HK-2 (cell line): ENCODE results near the gene CELA3A.

Source experiments
- DNase-seq: peaks from one replicate; pipeline ENCODE4 v3.0.0-alpha.2; 2018; ENCODE audit not compliant: unreplicated experiment

The CELA3A gene

GRCh38 chr1:22050330-22050729 lies 48.9 kb downstream of the CELA3A start:
- no peak for DNase-seq

GRCh38 chr1:22051607-22052114 lies 50.2 kb downstream of the CELA3A start:
- DNase-seq: no peak

- DNase-seq: peak; percentile 97
Observed at GRCh38 chr1:22052115-22053016, 50.9 kb downstream of the CELA3A start, which contains the start of gene CDC42. TSS of gene CDC42 (plus strand) at chr1:22052709. CDS start at chr1:22078479, 25,770 bp downstream.

- peak; percentile 68 for DNase-seq
Observed at GRCh38 chr1:22053017-22053860, 51.8 kb downstream of the CELA3A start.

GRCh38 chr1:22053861-22054770 lies 52.7 kb downstream of the CELA3A start:
- no peak for DNase-seq

GRCh38 chr1:22055463-22055862 lies 54.0 kb downstream of the CELA3A start:
- no peak for DNase-seq

- no peak for DNase-seq
Observed at GRCh38 chr1:22056043-22056442, 54.6 kb downstream of the CELA3A start.

GRCh38 chr1:22056936-22057335 lies 55.5 kb downstream of the CELA3A start:
- no peak for DNase-seq

- no peak for DNase-seq
Observed at GRCh38 chr1:22057861-22058260, 56.4 kb downstream of the CELA3A start.
